K562 (cell line): Measurements from ENCODE around the gene UNC119. TPM values are rescaled to one million over a fixed set of nuclear protein-coding genes. Genes with fewer than 3 reads are reported as not detected.

Experiments
- ARID1B ChIP-seq: fragments of 450-650 bp; IDR thresholded peaks from 2 replicates; pipeline ENCODE4 v1.6.1; 2016; ENCODE audit warnings: antibody characterized with exemption, mild to moderate bottlenecking, inconsistent platforms
- CHD1 ChIP-seq: fragments of 200-600 bp; sonication (generic); IDR thresholded peaks from one replicate; pipeline ENCODE4 v1.6.1; 2012; ENCODE audit warnings: mild to moderate bottlenecking, moderate library complexity, low read length, inconsistent platforms
- CREB1 ChIP-seq, 2 experiments: sonication (generic) in 1 of 2; formaldehyde crosslinking in 1 of 2; IDR thresholded peaks; 2 replicates each; pipeline versions ENCODE4 v1.6.1 to v1.8.0; 2012 to 2022; ENCODE audit warnings: inconsistent platforms in 1 of 2, mild to moderate bottlenecking in 1 of 2, missing genetic modification reagents in 1 of 2, moderate library complexity in 1 of 2
- FOXK2 ChIP-seq, 2 experiments: fragments of 450-650 bp; IDR thresholded peaks in 1 of 2; conservative IDR thresholded peaks in 1 of 2; 2 replicates each; pipeline ENCODE4 v1.6.1; 2016; ENCODE audit warnings: low read depth in 2 of 2, mild to moderate bottlenecking in 1 of 2
- HIVEP1 ChIP-seq: fragments of 250-450 bp; sonication (Bioruptor Pico); IDR thresholded peaks from 2 replicates; pipeline ENCODE4 v1.4.0; 2020; ENCODE audit warnings: mild to moderate bottlenecking
- KLF10 ChIP-seq: fragments of 250-450 bp; sonication (Bioruptor Pico); IDR thresholded peaks from 2 replicates; pipeline ENCODE4 v1.6.1; 2021; ENCODE audit warnings: matching md5 sums
- KLF13 ChIP-seq: fragments of 450-650 bp; IDR thresholded peaks from 2 replicates; pipeline ENCODE4 v1.6.1; 2016; ENCODE audit warnings: missing genetic modification characterization, low read depth, mild to moderate bottlenecking, missing compliant biosample characterization, moderate library complexity, borderline replicate concordance
- MEIS2 ChIP-seq: fragments of 450-650 bp; IDR thresholded peaks from 2 replicates; pipeline ENCODE4 v1.6.1; 2014; ENCODE audit warnings: mild to moderate bottlenecking; ENCODE audit not compliant: partially characterized antibody
- RB1 ChIP-seq: fragments of 450-650 bp; IDR thresholded peaks from 2 replicates; pipeline ENCODE4 v1.6.1; 2017; ENCODE audit warnings: low read depth, mild to moderate bottlenecking
- RBBP5 ChIP-seq: fragments of 200-600 bp; sonication (generic); IDR thresholded peaks from 2 replicates; pipeline ENCODE4 v1.6.1; 2012; ENCODE audit warnings: borderline replicate concordance, mild to moderate bottlenecking, low read length, control low read depth, inconsistent platforms; ENCODE audit not compliant: insufficient read depth, poor library complexity, severe bottlenecking
- SAP30 ChIP-seq: fragments of 200-600 bp; sonication (generic); IDR thresholded peaks from 2 replicates; pipeline ENCODE4 v1.6.1; 2012; ENCODE audit warnings: borderline replicate concordance, low read depth, mild to moderate bottlenecking, moderate library complexity, low read length, control low read depth, inconsistent platforms; ENCODE audit not compliant: insufficient read depth, poor library complexity, severe bottlenecking
- STAT5B ChIP-seq: fragments of 250-450 bp; sonication (Bioruptor Pico); IDR thresholded peaks from 2 replicates; pipeline ENCODE4 v1.8.0; 2021; ENCODE audit warnings: mild to moderate bottlenecking, inconsistent platforms
- ZFPM2 ChIP-seq: fragments of 250-450 bp; sonication (Bioruptor Pico); IDR thresholded peaks from 2 replicates; pipeline ENCODE4 v1.5.1; 2022; ENCODE audit warnings: mild to moderate bottlenecking
- ZKSCAN1 ChIP-seq: fragments of 150-350 bp; IDR thresholded peaks from 2 replicates; pipeline ENCODE4 v1.6.1; 2016; ENCODE audit warnings: low read depth, low read length
- polyA plus RNA-seq, 8 experiments: library from polyadenylated mRNA; depleted of rRNA in 4 of 8; stranded (reverse) in 5 of 8; unstranded in 3 of 8; fragments of >200 nt; fragmentation: Nextera tagmentation in 2 of 8; fragmentation: Illumina TruSeq in 1 of 8; extraction: Ambion mirVana in 2 of 8; extraction: Trizol in 1 of 8; gene quantifications; 2 replicates each; pipeline versions ENCODE4 v1.2.1 to v1.2.3, GENCODE V29; 2011 to 2014; ENCODE audit warnings: inconsistent platforms in 1 of 8, missing spikeins in 1 of 8
- total RNA-seq, 7 experiments: library from RNA; depleted of rRNA in 6 of 7; stranded (reverse); fragments of >200 nt in 6 of 7; fragmentation: Illumina TruSeq in 2 of 7; extraction: Trizol in 2 of 7; gene quantifications; 2 replicates each; pipeline versions ENCODE4 v1.2.1 to v1.2.3, GENCODE V29; 2011 to 2021; ENCODE audit warnings: low replicate concordance in 1 of 7
- TF ChIP-seq, protein P1 (sequence below), 2 experiments: IDR thresholded peaks; 2 replicates each; pipeline ENCODE4 v1.6.1; 2012; ENCODE audit warnings: improper control_type of control experiment in 2 of 2, low read depth in 2 of 2, low read length in 2 of 2, borderline replicate concordance in 1 of 2
- TF ChIP-seq, protein P2 (sequence below): IDR thresholded peaks from 2 replicates; pipeline ENCODE4 v1.6.1; 2012; ENCODE audit warnings: low read depth, low read length, improper control_type of control experiment, borderline replicate concordance
- TF ChIP-seq, protein P3 (sequence below): fragments of 450-650 bp; IDR thresholded peaks from 2 replicates; pipeline ENCODE4 v1.6.1; 2016
- TF ChIP-seq, protein P4 (sequence below): fragments of 250-450 bp; sonication (Bioruptor Pico); IDR thresholded peaks from 2 replicates; pipeline ENCODE4 v1.4.0; 2020
- TF ChIP-seq, protein P5 (sequence below), 2 experiments: fragments of 450-650 bp; conservative IDR thresholded peaks; 2 replicates each; pipeline ENCODE4 v1.6.1; 2017; ENCODE audit warnings: mild to moderate bottlenecking in 2 of 2, moderate library complexity in 2 of 2

The UNC119 gene
- total and polyA plus RNA-seq, 9 of the 15 experiments (the other 6 are each of a cell fraction or from before 2014, with no cell fraction given) = 0.37 to 47.7 (median 16.3) TPM

DNA sequence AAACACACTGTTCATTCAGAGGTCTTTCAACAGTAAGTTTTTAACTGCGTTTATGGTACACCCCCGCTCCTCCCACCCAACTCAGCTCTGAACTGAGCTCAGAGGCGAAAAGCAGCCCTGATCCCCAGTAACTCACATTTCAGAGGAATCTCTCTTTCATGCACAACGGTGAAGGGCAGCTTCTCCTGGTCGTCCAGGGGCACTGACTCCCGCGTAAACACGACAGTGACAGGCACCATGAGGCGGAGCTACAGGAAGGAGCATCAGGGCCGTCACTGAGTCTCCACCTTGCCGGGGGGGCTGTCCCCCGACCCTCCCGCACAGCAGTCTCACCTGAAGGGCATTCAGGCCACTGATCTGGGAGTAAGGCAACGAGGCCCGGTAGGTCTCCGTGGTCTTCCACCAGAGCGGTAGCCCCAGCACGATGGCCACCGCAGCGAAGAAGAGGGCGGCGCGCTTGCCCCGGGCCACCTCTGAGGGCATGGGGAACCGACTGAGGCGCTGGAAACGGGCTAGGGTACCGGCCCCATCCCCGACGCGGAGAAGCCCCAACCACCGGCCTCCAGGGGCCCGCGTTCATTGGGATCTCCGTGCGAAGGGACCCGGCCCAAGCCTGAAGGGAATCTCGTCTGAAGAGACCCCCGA is 18.4 kb upstream of the UNC119 start (continued):
- TF ChIP-seq CREB1 (IDR thresholded peaks at IDR 0.05) (peak; percentile 38; the same call in 1 of the 2 replicates), CREB1 (CRISPR knock-in tag; IDR thresholded peaks at IDR 0.05) (no peak), ZFPM2 (no peak), CHD1 (peak; percentile 84), MEIS2 (peak; percentile 32), FOXK2 (conservative IDR thresholded peaks at IDR 0.05 in 1 of 2, IDR thresholded peaks at IDR 0.05 in 1 of 2; ENCODE audit: low read depth in 2 of 2) (peak; percentile 85 to 91), KLF13 (tag) (no peak), RB1 (peak; percentile 56; the same call in 1 of the 2 replicates), HIVEP1 (CRISPR knock-in tag) (no peak), KLF10 (CRISPR knock-in tag) (no peak), STAT5B (CRISPR knock-in tag) (no peak), RBBP5 (peak; percentile 38), ZKSCAN1 (no peak), SAP30 (peak; percentile 39), ARID1B (no peak)
- TF ChIP-seq, protein P1, sequence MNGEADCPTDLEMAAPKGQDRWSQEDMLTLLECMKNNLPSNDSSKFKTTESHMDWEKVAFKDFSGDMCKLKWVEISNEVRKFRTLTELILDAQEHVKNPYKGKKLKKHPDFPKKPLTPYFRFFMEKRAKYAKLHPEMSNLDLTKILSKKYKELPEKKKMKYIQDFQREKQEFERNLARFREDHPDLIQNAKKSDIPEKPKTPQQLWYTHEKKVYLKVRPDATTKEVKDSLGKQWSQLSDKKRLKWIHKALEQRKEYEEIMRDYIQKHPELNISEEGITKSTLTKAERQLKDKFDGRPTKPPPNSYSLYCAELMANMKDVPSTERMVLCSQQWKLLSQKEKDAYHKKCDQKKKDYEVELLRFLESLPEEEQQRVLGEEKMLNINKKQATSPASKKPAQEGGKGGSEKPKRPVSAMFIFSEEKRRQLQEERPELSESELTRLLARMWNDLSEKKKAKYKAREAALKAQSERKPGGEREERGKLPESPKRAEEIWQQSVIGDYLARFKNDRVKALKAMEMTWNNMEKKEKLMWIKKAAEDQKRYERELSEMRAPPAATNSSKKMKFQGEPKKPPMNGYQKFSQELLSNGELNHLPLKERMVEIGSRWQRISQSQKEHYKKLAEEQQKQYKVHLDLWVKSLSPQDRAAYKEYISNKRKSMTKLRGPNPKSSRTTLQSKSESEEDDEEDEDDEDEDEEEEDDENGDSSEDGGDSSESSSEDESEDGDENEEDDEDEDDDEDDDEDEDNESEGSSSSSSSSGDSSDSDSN (IDR thresholded peaks at IDR 0.05; ENCODE audit: borderline replicate concordance in 1 of 2, low read depth in 2 of 2, low read length in 2 of 2) = peak; percentile 65 to 84; a peak in 3 of 4 replicates
- TF ChIP-seq, protein P2, sequence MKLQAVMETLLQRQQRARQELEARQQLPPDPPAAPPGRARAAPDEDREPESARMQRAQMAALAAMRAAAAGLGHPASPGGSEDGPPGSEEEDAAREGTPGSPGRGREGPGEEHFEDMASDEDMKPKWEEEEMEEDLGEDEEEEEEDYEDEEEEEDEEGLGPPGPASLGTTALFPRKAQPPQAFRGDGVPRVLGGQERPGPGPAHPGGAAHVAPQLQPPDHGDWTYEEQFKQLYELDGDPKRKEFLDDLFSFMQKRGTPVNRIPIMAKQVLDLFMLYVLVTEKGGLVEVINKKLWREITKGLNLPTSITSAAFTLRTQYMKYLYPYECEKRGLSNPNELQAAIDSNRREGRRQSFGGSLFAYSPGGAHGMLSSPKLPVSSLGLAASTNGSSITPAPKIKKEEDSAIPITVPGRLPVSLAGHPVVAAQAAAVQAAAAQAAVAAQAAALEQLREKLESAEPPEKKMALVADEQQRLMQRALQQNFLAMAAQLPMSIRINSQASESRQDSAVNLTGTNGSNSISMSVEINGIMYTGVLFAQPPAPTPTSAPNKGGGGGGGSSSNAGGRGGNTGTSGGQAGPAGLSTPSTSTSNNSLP = no peak
- TF ChIP-seq, protein P3, sequence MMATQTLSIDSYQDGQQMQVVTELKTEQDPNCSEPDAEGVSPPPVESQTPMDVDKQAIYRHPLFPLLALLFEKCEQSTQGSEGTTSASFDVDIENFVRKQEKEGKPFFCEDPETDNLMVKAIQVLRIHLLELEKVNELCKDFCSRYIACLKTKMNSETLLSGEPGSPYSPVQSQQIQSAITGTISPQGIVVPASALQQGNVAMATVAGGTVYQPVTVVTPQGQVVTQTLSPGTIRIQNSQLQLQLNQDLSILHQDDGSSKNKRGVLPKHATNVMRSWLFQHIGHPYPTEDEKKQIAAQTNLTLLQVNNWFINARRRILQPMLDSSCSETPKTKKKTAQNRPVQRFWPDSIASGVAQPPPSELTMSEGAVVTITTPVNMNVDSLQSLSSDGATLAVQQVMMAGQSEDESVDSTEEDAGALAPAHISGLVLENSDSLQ = peak; percentile 80
- TF ChIP-seq, protein P4, sequence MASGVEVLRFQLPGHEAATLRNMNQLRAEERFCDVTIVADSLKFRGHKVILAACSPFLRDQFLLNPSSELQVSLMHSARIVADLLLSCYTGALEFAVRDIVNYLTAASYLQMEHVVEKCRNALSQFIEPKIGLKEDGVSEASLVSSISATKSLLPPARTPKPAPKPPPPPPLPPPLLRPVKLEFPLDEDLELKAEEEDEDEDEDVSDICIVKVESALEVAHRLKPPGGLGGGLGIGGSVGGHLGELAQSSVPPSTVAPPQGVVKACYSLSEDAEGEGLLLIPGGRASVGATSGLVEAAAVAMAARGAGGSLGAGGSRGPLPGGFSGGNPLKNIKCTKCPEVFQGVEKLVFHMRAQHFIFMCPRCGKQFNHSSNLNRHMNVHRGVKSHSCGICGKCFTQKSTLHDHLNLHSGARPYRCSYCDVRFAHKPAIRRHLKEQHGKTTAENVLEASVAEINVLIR (CRISPR knock-in tag) = no peak
- TF ChIP-seq, protein P5, sequence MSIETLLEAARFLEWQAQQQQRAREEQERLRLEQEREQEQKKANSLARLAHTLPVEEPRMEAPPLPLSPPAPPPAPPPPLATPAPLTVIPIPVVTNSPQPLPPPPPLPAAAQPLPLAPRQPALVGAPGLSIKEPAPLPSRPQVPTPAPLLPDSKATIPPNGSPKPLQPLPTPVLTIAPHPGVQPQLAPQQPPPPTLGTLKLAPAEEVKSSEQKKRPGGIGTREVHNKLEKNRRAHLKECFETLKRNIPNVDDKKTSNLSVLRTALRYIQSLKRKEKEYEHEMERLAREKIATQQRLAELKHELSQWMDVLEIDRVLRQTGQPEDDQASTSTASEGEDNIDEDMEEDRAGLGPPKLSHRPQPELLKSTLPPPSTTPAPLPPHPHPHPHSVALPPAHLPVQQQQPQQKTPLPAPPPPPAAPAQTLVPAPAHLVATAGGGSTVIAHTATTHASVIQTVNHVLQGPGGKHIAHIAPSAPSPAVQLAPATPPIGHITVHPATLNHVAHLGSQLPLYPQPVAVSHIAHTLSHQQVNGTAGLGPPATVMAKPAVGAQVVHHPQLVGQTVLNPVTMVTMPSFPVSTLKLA (conservative IDR thresholded peaks at IDR 0.05) = peak; percentile 82 to 87
